ENCODE data around the gene MNT. TPM values are rescaled to one million over a fixed set of nuclear protein-coding genes. Genes with fewer than 3 reads are reported as not detected.

Gene MNT
- polyA plus RNA-seq, 1 donor (not counting 4 experiments of a cell fraction or from before 2014, with no cell fraction given), result 2.0 TPM

DNA sequence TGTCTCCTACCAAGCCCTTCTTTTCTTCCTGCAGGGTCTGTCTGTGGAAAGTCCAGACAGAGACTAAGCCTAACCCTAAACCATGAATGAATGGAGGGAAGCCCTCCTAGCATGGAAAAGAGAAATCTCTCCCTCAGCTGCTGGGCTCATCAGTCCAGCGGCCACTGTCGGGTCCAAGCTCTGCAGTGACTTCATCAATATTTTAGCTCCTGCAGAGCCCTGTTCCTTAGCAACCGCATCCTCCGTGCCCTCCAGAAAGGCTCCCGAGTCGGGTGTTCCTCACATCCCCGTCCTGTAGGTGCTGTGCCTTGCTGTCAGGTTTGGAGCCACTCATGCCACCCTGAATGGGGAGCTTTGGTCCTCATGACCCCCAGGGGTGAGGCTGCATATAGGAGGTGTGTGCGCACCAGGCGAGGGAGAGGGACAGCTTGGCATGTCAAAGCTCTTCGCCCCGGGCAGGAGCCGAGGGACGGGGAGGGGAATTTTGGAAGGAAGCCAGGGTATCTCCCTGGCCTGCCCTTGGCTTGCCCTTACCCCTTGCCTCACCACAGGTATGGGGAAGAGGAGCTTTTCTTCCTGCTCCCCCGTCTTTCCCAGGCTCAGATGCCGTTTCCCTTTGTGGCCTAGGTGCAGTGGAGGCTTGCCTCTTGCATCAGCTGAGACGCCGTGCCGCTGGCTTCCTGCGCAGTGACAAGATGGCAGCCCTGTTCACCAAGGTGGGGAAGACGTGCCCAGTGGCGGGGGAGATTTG lies 39.7 kb downstream of the MNT start:
- no peaks in the 10 kb centered on the region for H4K20me1 ChIP-seq (ENCODE audit: control insufficient read depth, extremely low read depth, insufficient read depth, low read length)
- no peaks in the 10 kb centered on the region for H3K9me1 ChIP-seq (ENCODE audit: control insufficient read depth, extremely low read depth, insufficient read depth, low read length)
- TF ChIP-seq EZH2 (IDR thresholded peaks at IDR 0.05; ENCODE audit: low read length), result no peak
- TF ChIP-seq, protein P1, sequence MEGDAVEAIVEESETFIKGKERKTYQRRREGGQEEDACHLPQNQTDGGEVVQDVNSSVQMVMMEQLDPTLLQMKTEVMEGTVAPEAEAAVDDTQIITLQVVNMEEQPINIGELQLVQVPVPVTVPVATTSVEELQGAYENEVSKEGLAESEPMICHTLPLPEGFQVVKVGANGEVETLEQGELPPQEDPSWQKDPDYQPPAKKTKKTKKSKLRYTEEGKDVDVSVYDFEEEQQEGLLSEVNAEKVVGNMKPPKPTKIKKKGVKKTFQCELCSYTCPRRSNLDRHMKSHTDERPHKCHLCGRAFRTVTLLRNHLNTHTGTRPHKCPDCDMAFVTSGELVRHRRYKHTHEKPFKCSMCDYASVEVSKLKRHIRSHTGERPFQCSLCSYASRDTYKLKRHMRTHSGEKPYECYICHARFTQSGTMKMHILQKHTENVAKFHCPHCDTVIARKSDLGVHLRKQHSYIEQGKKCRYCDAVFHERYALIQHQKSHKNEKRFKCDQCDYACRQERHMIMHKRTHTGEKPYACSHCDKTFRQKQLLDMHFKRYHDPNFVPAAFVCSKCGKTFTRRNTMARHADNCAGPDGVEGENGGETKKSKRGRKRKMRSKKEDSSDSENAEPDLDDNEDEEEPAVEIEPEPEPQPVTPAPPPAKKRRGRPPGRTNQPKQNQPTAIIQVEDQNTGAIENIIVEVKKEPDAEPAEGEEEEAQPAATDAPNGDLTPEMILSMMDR (optimal IDR thresholded peaks at IDR 0.05 in 1 of 3, IDR thresholded peaks at IDR 0.05 in 1 of 3, conservative IDR thresholded peaks at IDR 0.05 in 1 of 3; ENCODE audit: extremely low read depth in 1 of 3, insufficient read depth in 2 of 3, low read length in 3 of 3), result no peak
- H3K36me3 ChIP-seq (ENCODE audit: control insufficient read depth in 2 of 2, extremely low read depth in 1 of 2, insufficient read depth in 2 of 2, low read length in 2 of 2), result peaks cover 5 to 6% of the 10 kb centered on the region in 2 experiments
- no peak overlapping the region for H3K9ac ChIP-seq (ENCODE audit: control insufficient read depth, extremely low read depth, insufficient read depth, low read length)
- no peaks in the 10 kb centered on the region for H3K9me3 ChIP-seq (ENCODE audit: control insufficient read depth, low read depth, low read length)
- dilution Hi-C loops (cut with MboI; ENCODE audit: extremely low pct_ligation_motif_present, low sequenced_read_pairs), result no loop called here
- no peaks in the 10 kb centered on the region for H3K27me3 ChIP-seq (ENCODE audit: control insufficient read depth, extremely low read depth, insufficient read depth, low read length)
- H3K27ac ChIP-seq (ENCODE audit: control insufficient read depth, insufficient read depth, low read length), result no peak overlapping the region
- H3K4me3 ChIP-seq (ENCODE audit: control insufficient read depth in 2 of 3, extremely low read depth in 1 of 3, insufficient read depth in 2 of 3, low read depth in 1 of 3, low read length in 3 of 3), result no peak overlapping the region
- H2AFZ ChIP-seq (ENCODE audit: control insufficient read depth, low read length), result no peak overlapping the region
- H3K4me1 ChIP-seq (ENCODE audit: control insufficient read depth, extremely low read depth, insufficient read depth, low read length), result peaks cover 16% of the 10 kb centered on the region
- FAIRE-seq (no peak), DNase-seq (ENCODE audit: low read depth, low spot score) (no peak)
- H3K4me2 ChIP-seq (ENCODE audit: control insufficient read depth, extremely low read depth, insufficient read depth, low read depth, low read length), result no peak overlapping the region
- no peaks in the 10 kb centered on the region for H3K79me2 ChIP-seq (ENCODE audit: control insufficient read depth, insufficient read depth, low read length)

DNA sequence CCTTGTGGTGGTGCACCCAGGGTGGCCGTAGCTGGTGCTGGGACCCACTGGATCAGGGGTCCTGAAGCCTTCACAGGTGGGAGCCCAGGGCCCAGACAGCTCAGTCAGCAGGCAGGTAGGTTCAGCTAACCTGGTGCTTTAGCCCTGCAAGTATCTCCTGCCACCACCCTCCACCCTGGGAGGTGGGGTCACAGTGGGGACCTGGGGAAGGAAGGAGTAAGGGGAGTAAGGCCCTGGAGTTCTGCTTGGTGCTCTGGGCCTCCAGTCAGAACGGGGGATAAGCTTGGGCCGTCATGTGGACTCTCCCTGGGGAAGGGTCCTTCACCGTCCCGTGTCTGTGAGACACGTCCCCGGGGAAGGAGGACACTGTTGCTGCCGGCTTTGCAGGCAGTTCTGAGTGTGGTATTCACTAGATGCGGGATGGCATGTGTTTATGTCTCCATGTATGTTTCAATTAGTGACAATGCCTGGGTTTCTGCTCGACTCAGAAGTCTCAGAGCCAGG lies 42.9 kb downstream of the MNT start:
- H3K79me2 ChIP-seq (ENCODE audit: control insufficient read depth, insufficient read depth, low read length), result no peaks in the 10 kb centered on the region
- no peak overlapping the region for H3K9ac ChIP-seq (ENCODE audit: control insufficient read depth, extremely low read depth, insufficient read depth, low read length)
- H3K4me1 ChIP-seq (ENCODE audit: control insufficient read depth, extremely low read depth, insufficient read depth, low read length), result peaks cover 21% of the 10 kb centered on the region
- FAIRE-seq (no peak), DNase-seq (ENCODE audit: low read depth, low spot score) (no peak)
- no peaks in the 10 kb centered on the region for H3K27me3 ChIP-seq (ENCODE audit: control insufficient read depth, extremely low read depth, insufficient read depth, low read length)
- H3K4me3 ChIP-seq (ENCODE audit: control insufficient read depth in 2 of 3, extremely low read depth in 1 of 3, insufficient read depth in 2 of 3, low read depth in 1 of 3, low read length in 3 of 3), result no peak overlapping the region
- no peaks in the 10 kb centered on the region for H3K9me3 ChIP-seq (ENCODE audit: control insufficient read depth, low read depth, low read length)
- H4K20me1 ChIP-seq (ENCODE audit: control insufficient read depth, extremely low read depth, insufficient read depth, low read length), result no peaks in the 10 kb centered on the region
- H3K9me1 ChIP-seq (ENCODE audit: control insufficient read depth, extremely low read depth, insufficient read depth, low read length), result no peaks in the 10 kb centered on the region
- no peak overlapping the region for H3K4me2 ChIP-seq (ENCODE audit: control insufficient read depth, extremely low read depth, insufficient read depth, low read depth, low read length)
- dilution Hi-C loops (cut with MboI; ENCODE audit: extremely low pct_ligation_motif_present, low sequenced_read_pairs), result no loop called here
- TF ChIP-seq EZH2 (IDR thresholded peaks at IDR 0.05; ENCODE audit: low read length), result no peak
- TF ChIP-seq, protein P1 (optimal IDR thresholded peaks at IDR 0.05 in 1 of 3, IDR thresholded peaks at IDR 0.05 in 1 of 3, conservative IDR thresholded peaks at IDR 0.05 in 1 of 3; ENCODE audit: extremely low read depth in 1 of 3, insufficient read depth in 2 of 3, low read length in 3 of 3), result no peak
- peaks cover 0 to 2% of the 10 kb centered on the region in 2 experiments for H3K36me3 ChIP-seq (ENCODE audit: control insufficient read depth in 2 of 2, extremely low read depth in 1 of 2, insufficient read depth in 2 of 2, low read length in 2 of 2)
- no peak overlapping the region for H3K27ac ChIP-seq (ENCODE audit: control insufficient read depth, insufficient read depth, low read length)
- H2AFZ ChIP-seq (ENCODE audit: control insufficient read depth, low read length), result no peak overlapping the region

Data from keratinocyte (primary cell).